Measurements from ENCODE around the gene ADARB2. TPM values are rescaled to one million over a fixed set of nuclear protein-coding genes. Genes with fewer than 3 reads are reported as not detected.

Gene ADARB2
- total RNA-seq, 4 donors from 2014 or later = 0.32 to 1.6 (median 0.80) TPM

GRCh38 chr10:1594372-1595241, 142.7 kb downstream of the ADARB2 start:
- TF ChIP-seq, protein P1, sequence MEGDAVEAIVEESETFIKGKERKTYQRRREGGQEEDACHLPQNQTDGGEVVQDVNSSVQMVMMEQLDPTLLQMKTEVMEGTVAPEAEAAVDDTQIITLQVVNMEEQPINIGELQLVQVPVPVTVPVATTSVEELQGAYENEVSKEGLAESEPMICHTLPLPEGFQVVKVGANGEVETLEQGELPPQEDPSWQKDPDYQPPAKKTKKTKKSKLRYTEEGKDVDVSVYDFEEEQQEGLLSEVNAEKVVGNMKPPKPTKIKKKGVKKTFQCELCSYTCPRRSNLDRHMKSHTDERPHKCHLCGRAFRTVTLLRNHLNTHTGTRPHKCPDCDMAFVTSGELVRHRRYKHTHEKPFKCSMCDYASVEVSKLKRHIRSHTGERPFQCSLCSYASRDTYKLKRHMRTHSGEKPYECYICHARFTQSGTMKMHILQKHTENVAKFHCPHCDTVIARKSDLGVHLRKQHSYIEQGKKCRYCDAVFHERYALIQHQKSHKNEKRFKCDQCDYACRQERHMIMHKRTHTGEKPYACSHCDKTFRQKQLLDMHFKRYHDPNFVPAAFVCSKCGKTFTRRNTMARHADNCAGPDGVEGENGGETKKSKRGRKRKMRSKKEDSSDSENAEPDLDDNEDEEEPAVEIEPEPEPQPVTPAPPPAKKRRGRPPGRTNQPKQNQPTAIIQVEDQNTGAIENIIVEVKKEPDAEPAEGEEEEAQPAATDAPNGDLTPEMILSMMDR (IDR thresholded peaks at IDR 0.05) = no peak
- TF ChIP-seq EP300 (IDR thresholded peaks at IDR 0.05) (no peak), POLR2A (IDR thresholded peaks at IDR 0.05) (no peak), POLR2AphosphoS5 (IDR thresholded peaks at IDR 0.05) (no peak)
- Histone ChIP-seq H3K9me3 (no peaks in the 10 kb centered on the region), H3K4me3 (no peak overlapping the region), H3K4me1 (no peaks in the 10 kb centered on the region), H3K36me3 (no peaks in the 10 kb centered on the region), H3K27me3 (peaks cover 4% of the 10 kb centered on the region), H3K27ac (no peak overlapping the region)
- DNase-seq (ENCODE audit: low spot score in 2 of 2) = no peak
- 79% methylated on average over 20 of the region's 20 CpGs for WGBS

DNA sequence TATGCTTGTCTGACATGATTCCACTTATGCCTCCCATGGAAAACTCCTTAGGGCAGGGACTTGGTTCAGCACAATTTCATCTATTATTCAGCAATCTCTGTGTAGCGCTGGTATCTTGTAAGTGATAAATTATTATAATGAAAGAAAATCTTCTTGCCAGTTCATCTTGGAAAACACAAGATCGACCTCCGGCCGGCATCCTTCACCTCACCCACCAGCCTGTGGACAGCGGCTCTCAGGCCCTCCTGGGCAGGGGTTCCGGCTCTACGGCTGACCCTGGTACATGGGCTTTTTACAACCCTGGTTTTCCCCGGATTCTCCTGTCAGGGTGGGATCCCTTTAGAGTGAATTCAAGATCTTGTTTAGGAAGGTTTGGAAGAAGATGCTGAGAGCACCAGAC, 145.6 kb downstream of the ADARB2 start:
- Histone ChIP-seq H3K27me3 (peaks cover 4% of the 10 kb centered on the region), H3K4me3 (no peak overlapping the region), H3K9me3 (no peaks in the 10 kb centered on the region), H3K27ac (no peak overlapping the region), H3K36me3 (no peaks in the 10 kb centered on the region), H3K4me1 (no peaks in the 10 kb centered on the region)
- WGBS = 65% methylated on average over 8 of the region's 8 CpGs
- TF ChIP-seq POLR2A (IDR thresholded peaks at IDR 0.05) (no peak), POLR2AphosphoS5 (IDR thresholded peaks at IDR 0.05) (no peak), EP300 (IDR thresholded peaks at IDR 0.05) (no peak)
- TF ChIP-seq, protein P1 (IDR thresholded peaks at IDR 0.05) = no peak
- no peak for DNase-seq (ENCODE audit: low spot score in 2 of 2)

- Histone ChIP-seq H3K4me3 (no peak overlapping the region), H3K9me3 (no peaks in the 10 kb centered on the region), H3K27ac (no peak overlapping the region), H3K4me1 (no peaks in the 10 kb centered on the region), H3K27me3 (peaks cover 4% of the 10 kb centered on the region), H3K36me3 (no peaks in the 10 kb centered on the region)
- DNase-seq (ENCODE audit: low spot score in 2 of 2) = no peak
- WGBS = 83% methylated on average over 12 of the region's 12 CpGs
- TF ChIP-seq EP300 (IDR thresholded peaks at IDR 0.05) (no peak), POLR2AphosphoS5 (IDR thresholded peaks at IDR 0.05) (no peak), POLR2A (IDR thresholded peaks at IDR 0.05) (no peak)
- TF ChIP-seq, protein P1 (IDR thresholded peaks at IDR 0.05) = no peak
These were observed 146.3 kb downstream of the ADARB2 start for GRCh38 chr10:1591045-1591444.

DNA sequence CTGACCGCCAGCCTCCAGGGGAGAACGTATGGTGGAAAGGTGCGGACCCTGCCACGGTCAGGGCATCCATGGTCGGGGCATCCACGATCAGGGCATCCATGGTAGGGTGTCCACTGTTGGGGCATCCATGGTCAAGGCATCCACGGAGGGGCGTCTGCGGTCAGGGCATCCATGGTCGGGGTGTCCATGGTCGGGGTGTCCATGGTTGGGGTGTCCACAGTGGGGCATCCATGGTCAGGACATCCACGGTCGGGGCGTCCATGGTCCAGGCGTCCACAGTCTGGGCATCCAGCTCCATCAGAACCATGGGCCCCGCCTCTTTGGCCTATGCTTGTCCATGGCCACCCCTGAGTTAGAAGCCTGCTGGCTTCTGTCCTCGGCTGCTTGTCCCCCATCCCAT, 148.1 kb downstream of the ADARB2 start:
- no peak for DNase-seq (ENCODE audit: low spot score in 2 of 2)
- H3K27me3 ChIP-seq = peaks cover 4% of the 10 kb centered on the region
- H3K4me3 ChIP-seq = no peak overlapping the region
- TF ChIP-seq POLR2AphosphoS5 (IDR thresholded peaks at IDR 0.05) = no peak
- no peak for TF ChIP-seq POLR2A (IDR thresholded peaks at IDR 0.05)
- no peak for TF ChIP-seq EP300 (IDR thresholded peaks at IDR 0.05)
- TF ChIP-seq, protein P1 (IDR thresholded peaks at IDR 0.05) = no peak
- H3K36me3 ChIP-seq = no peaks in the 10 kb centered on the region
- no peak overlapping the region for H3K27ac ChIP-seq
- 96% methylated on average over 16 of the region's 17 CpGs for WGBS
- no peaks in the 10 kb centered on the region for H3K4me1 ChIP-seq
- H3K9me3 ChIP-seq = no peaks in the 10 kb centered on the region

GRCh38 chr10:1582739-1583138, 154.6 kb downstream of the ADARB2 start:
- Histone ChIP-seq H3K4me3 (no peak overlapping the region), H3K36me3 (no peaks in the 10 kb centered on the region), H3K27ac (no peak overlapping the region), H3K4me1 (no peaks in the 10 kb centered on the region), H3K9me3 (no peaks in the 10 kb centered on the region), H3K27me3 (no peaks in the 10 kb centered on the region)
- TF ChIP-seq, protein P1 (IDR thresholded peaks at IDR 0.05) = no peak
- TF ChIP-seq EP300 (IDR thresholded peaks at IDR 0.05) (no peak), POLR2A (IDR thresholded peaks at IDR 0.05) (no peak), POLR2AphosphoS5 (IDR thresholded peaks at IDR 0.05) (no peak)
- no peak for DNase-seq (ENCODE audit: low spot score in 2 of 2)
- WGBS = 83% methylated on average over 3 of the region's 4 CpGs

Data from suprapubic skin (tissue), 4 donors.